Thyroid gland (tissue), 4 donors: ENCODE results near the gene PDIA2. TPM values are rescaled to one million over a fixed set of nuclear protein-coding genes. Genes with fewer than 3 reads are reported as not detected.

Experiments
- DNase-seq, 2 donors: peaks; one replicate each; pipeline ENCODE4 v3.0.0-alpha.2; 2019
- H3K27ac ChIP-seq, 3 donors: fragments of 200-600 bp; sonication (generic); 1 replicate in 2 of 3; 2 replicates in 1 of 3; pipeline ENCODE4 v1.5.1; 2016 to 2019; ENCODE audit warnings: mild to moderate bottlenecking in 1 of 3, moderate library complexity in 1 of 3
- H3K27me3 ChIP-seq: fragments of 200-600 bp; sonication (generic); one replicate; pipeline ENCODE4 v1.5.1; 2019
- H3K36me3 ChIP-seq, 2 donors: fragments of 200-600 bp; sonication (generic); one replicate each; pipeline ENCODE4 v1.5.1; 2016 to 2019
- H3K4me1 ChIP-seq, 2 donors: fragments of 200-600 bp; sonication (generic); one replicate each; pipeline ENCODE4 v1.5.1; 2017 to 2019
- H3K4me3 ChIP-seq, 3 donors: fragments of 200-600 bp; sonication (generic); replicated peaks in 1 of 3; 1 replicate in 2 of 3; 2 replicates in 1 of 3; pipeline ENCODE4 v1.5.1; 2016; ENCODE audit warnings: mild to moderate bottlenecking in 1 of 3
- H3K9me3 ChIP-seq: fragments of 200-600 bp; sonication (generic); one replicate; pipeline ENCODE4 v1.5.1; 2017
- CTCF ChIP-seq, 6 experiments: fragments of 200-600 bp in 3 of 6; fragments of 450-650 bp in 3 of 6; sonication (generic) in 3 of 6; IDR thresholded peaks; one replicate each; pipeline ENCODE4 v1.5.1; 2016 to 2019; ENCODE audit warnings: antibody characterized with exemption in 6 of 6, mild to moderate bottlenecking in 2 of 6, inconsistent platforms in 1 of 6, moderate library complexity in 1 of 6
- POLR2A ChIP-seq, 2 donors: fragments of 450-650 bp; IDR thresholded peaks; one replicate each; pipeline ENCODE4 v1.6.1; 2017; ENCODE audit warnings: antibody characterized with exemption in 2 of 2, mild to moderate bottlenecking in 2 of 2, moderate library complexity in 1 of 2
- WGBS, 2 donors: methylation state at CpG; one replicate each; pipeline ENCODE4 v1.1.5; 2017; 5-methylcytosine and 5-hydroxymethylcytosine counted together
- intact Hi-C: fragments of 100-400 bp; cut with DNase I; formaldehyde crosslinking; loops from one replicate; pipeline ENCODE4 v1.15.1; 2023
- total RNA-seq, 4 donors: library from RNA; depleted of rRNA; stranded (reverse); fragments of >200 nt; gene quantifications; one replicate each; pipeline ENCODE4 v1.2.3, GENCODE V29; 2016

Gene PDIA2
- total RNA-seq, 4 donors from 2014 or later: 0.81 TPM; not detected in 3

GRCh38 chr16:322476-323143 is 39.6 kb downstream of the PDIA2 start:
- Histone ChIP-seq H3K9me3 (no peaks in the 10 kb centered on the region), H3K4me3 (no peak overlapping the region), H3K36me3 (peaks cover 0 to 6% of the 10 kb centered on the region in 2 donors), H3K27ac (no peak overlapping the region), H3K4me1 (peaks cover 9 to 17% of the 10 kb centered on the region in 2 donors), H3K27me3 (no peaks in the 10 kb centered on the region)
- TF ChIP-seq POLR2A (IDR thresholded peaks at IDR 0.05) (no peak), CTCF (IDR thresholded peaks at IDR 0.05) (no peak)
- intact Hi-C loops: no loop called here
- WGBS, 2 donors: 88 to 93% methylated on average over 11 to 12 of the region's 13 CpGs
- DNase-seq: no peak

GRCh38 chr16:324201-324450 is 41.2 kb downstream of the PDIA2 start:
- Histone ChIP-seq H3K9me3 (no peaks in the 10 kb centered on the region), H3K4me3 (no peak overlapping the region), H3K36me3 (no peaks in the 10 kb centered on the region), H3K27me3 (no peaks in the 10 kb centered on the region), H3K4me1 (peaks cover 16 to 25% of the 10 kb centered on the region in 2 donors), H3K27ac (peak overlapping the region in 1 of 3 donors; percentile 31)
- 79 to 85% methylated on average over 12 to 14 of the region's 17 CpGs for WGBS, 2 donors
- intact Hi-C loops: no loop called here
- TF ChIP-seq POLR2A (IDR thresholded peaks at IDR 0.05) (no peak), CTCF (IDR thresholded peaks at IDR 0.05) (no peak)
- DNase-seq: no peak

GRCh38 chr16:324451-325334 is 41.7 kb downstream of the PDIA2 start:
- Histone ChIP-seq H3K36me3 (no peaks in the 10 kb centered on the region), H3K27me3 (no peaks in the 10 kb centered on the region), H3K4me3 (no peak overlapping the region), H3K27ac (peak overlapping the region in 2 of 3 donors; percentile 15 to 31), H3K9me3 (no peaks in the 10 kb centered on the region), H3K4me1 (peaks cover 16 to 25% of the 10 kb centered on the region in 2 donors)
- TF ChIP-seq POLR2A (IDR thresholded peaks at IDR 0.05) (no peak), CTCF (IDR thresholded peaks at IDR 0.05) (no peak)
- intact Hi-C loops: no loop called here
- WGBS, 2 donors: 65 to 83% methylated on average over 21 to 42 of the region's 55 CpGs
- DNase-seq: peak; percentile 26 to 47

- no peak for DNase-seq
- TF ChIP-seq POLR2A (IDR thresholded peaks at IDR 0.05): no peak
- no peak for TF ChIP-seq CTCF (IDR thresholded peaks at IDR 0.05)
- Histone ChIP-seq H3K4me1 (peaks cover 16 to 25% of the 10 kb centered on the region in 2 donors), H3K27me3 (no peaks in the 10 kb centered on the region), H3K9me3 (no peaks in the 10 kb centered on the region), H3K27ac (no peak overlapping the region), H3K4me3 (no peak overlapping the region), H3K36me3 (no peaks in the 10 kb centered on the region)
- WGBS, 2 donors: 89 to 94% methylated on average over 17 of the region's 28 CpGs
- intact Hi-C loops: no loop called here
Measured at GRCh38 chr16:325375-326145, 42.6 kb downstream of the PDIA2 start.
